ENCODE results near the gene UBE2G1.

UBE2G1 gene

DNA sequence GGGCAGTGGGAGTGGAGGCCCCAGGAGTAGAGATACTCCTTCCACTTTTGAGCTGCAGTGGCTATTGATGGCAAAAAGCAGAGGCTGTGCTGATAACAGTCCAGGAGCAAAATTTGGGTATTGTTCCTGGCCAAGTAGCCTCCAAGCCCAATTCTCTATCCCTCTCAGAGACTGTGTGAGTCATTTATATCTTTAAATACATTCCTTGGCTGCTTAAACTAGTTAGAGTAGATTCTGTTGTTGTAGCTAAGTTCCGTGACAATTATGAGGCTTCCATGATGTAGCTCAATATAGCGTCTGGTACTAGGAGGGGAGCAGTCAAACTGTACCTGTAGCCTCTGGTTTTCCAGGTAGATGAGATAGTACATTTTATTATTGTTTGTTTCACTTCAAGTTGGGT is 19.9 kb upstream of the UBE2G1 start:
- TF ChIP-seq TAF1 (IDR thresholded peaks at IDR 0.05; ENCODE audit: borderline replicate concordance, insufficient read depth, low read length) (no peak), REST (IDR thresholded peaks at IDR 0.05; ENCODE audit: insufficient read depth in 1 of 2, low read depth in 2 of 2, low read length in 2 of 2) (no peak), FOXP2 (optimal IDR thresholded peaks at IDR 0.05; ENCODE audit: borderline replicate concordance, extremely low read depth, extremely low read length, insufficient read depth) (no peak), POLR2AphosphoS5 (IDR thresholded peaks at IDR 0.05; ENCODE audit: low read depth, low read length) (no peak), SIN3A (IDR thresholded peaks at IDR 0.05; ENCODE audit: borderline replicate concordance, insufficient read depth, low read length) (no peak)

DNA sequence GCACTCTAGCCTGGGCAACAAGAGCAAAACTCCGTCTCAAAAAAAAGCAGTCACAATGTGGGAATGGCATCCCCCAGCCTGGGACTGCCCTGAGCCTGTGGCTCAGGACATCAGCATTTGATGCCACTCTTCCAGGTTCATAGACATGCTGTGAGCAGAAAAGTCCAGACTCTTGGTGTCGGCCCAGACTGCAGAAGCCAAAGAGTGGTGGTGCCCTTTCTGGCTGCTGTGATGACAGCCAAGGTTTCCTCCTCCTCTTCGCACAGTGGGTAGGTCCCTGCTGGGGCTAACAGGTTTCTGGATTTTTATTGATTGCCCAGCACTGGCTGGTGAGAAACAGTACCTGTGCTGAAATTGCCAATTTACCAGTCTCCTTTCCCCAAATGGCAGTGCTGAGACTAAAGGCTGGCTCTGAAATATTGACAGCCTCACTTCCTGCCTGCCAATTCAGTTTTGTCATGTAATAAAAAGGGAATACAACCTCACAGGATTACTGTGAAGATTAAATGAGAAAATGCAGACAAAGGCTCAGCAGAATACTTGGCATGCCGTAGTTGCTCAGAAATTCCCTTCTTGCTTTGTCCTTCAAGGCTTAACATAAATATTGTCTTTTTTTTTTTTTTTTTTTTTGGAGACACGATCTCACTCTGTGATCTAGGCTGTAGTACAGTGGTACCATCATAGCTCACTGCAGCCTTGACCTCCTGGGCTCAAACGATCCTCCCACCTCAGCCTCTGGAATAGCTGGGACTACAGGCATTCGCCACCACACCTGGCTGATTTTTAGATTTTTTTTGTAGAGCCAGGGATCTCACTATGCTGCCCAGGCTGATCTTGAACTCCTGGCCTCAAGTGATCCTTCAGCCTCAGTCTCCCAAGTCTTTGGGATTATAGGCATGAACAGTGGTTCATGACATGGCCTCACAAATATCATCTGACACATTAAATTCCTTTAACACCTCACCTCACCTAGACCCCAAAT is 15.5 kb upstream of the UBE2G1 start:
- TF ChIP-seq FOXP2 (optimal IDR thresholded peaks at IDR 0.05; ENCODE audit: borderline replicate concordance, extremely low read depth, extremely low read length, insufficient read depth) (no peak), SIN3A (IDR thresholded peaks at IDR 0.05; ENCODE audit: borderline replicate concordance, insufficient read depth, low read length) (no peak), TAF1 (IDR thresholded peaks at IDR 0.05; ENCODE audit: borderline replicate concordance, insufficient read depth, low read length) (no peak), REST (IDR thresholded peaks at IDR 0.05; ENCODE audit: insufficient read depth in 1 of 2, low read depth in 2 of 2, low read length in 2 of 2) (no peak), POLR2AphosphoS5 (IDR thresholded peaks at IDR 0.05; ENCODE audit: low read depth, low read length) (no peak)

- no peak for TF ChIP-seq TAF1 (IDR thresholded peaks at IDR 0.05; ENCODE audit: borderline replicate concordance, insufficient read depth, low read length)
- TF ChIP-seq REST (IDR thresholded peaks at IDR 0.05; ENCODE audit: insufficient read depth in 1 of 2, low read depth in 2 of 2, low read length in 2 of 2) = no peak
- no peak for TF ChIP-seq POLR2AphosphoS5 (IDR thresholded peaks at IDR 0.05; ENCODE audit: low read depth, low read length)
- TF ChIP-seq FOXP2 (optimal IDR thresholded peaks at IDR 0.05; ENCODE audit: borderline replicate concordance, extremely low read depth, extremely low read length, insufficient read depth) = no peak
These were observed 12.2 kb upstream of the UBE2G1 start for GRCh38 chr17:4378626-4379025.

DNA sequence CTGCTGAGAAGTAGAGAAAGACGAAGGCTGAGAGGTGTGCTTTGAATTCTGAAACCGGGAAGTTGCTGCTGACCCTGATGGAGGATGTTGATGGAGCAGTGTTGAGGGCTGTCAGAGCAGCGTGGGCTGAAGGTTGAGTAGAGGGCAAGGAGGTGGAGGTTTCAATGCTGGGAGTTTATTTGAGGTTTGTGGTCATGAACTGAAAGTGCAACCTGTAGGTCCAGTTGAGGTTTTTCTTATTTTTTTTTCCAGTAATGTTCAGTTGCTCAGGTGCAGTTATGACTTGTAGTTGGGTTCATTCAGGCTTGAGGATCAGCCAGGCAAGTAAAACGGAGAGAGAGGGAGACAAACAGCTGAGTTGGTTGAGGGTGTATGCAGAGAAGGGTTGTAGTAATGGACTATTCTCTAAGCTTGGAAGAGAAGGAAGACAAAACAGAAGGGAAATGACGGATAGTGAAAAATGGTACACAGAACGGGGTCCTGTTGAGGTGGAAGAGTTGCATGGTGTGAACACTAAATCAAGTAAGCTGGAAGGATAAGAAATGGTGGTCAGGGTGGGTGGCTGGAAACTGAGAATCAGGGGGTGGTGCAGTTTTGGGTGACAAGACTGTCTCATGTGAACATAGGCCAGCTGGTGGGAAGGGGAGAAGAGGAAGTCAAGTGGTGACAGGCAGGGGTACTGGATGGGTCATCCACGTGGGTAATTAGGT is 8.7 kb upstream of the UBE2G1 start:
- no peak for TF ChIP-seq SIN3A (IDR thresholded peaks at IDR 0.05; ENCODE audit: borderline replicate concordance, insufficient read depth, low read length)
- no peak for TF ChIP-seq TAF1 (IDR thresholded peaks at IDR 0.05; ENCODE audit: borderline replicate concordance, insufficient read depth, low read length)
- TF ChIP-seq REST (IDR thresholded peaks at IDR 0.05; ENCODE audit: insufficient read depth in 1 of 2, low read depth in 2 of 2, low read length in 2 of 2) = no peak
- no peak for TF ChIP-seq FOXP2 (optimal IDR thresholded peaks at IDR 0.05; ENCODE audit: borderline replicate concordance, extremely low read depth, extremely low read length, insufficient read depth)
- no peak for TF ChIP-seq POLR2AphosphoS5 (IDR thresholded peaks at IDR 0.05; ENCODE audit: low read depth, low read length)
